HEK293 (cell line): ENCODE measurements around the gene GGA1.

Experiments
- CTCF ChIA-PET: fragments of 350-600 bp; formaldehyde crosslinking; extraction: SDS; loops from one replicate; lab custom pipeline; 2021; ENCODE audit warnings: antibody characterized with exemption; lab: Yijun Ruan, JAX
- POLR2A ChIA-PET: fragments of 300-600 bp; formaldehyde crosslinking; extraction: SDS; loops from one replicate; lab custom pipeline; 2020; ENCODE audit warnings: antibody characterized with exemption, inconsistent platforms; lab: Yijun Ruan, JAX
- H3K27ac ChIP-seq: fragments of 200-500 bp; sonication (Bioruptor generic); 2 replicates; pipeline ENCODE4 v1.5.1; 2014; ENCODE audit warnings: low read depth, low read length, control low read depth, inconsistent platforms; ENCODE audit errors: extremely low read depth
- H3K36me3 ChIP-seq, 2 experiments: fragments of 200-500 bp in 1 of 2; sonication (Bioruptor generic) in 1 of 2; 1 replicate in 1 of 2; 2 replicates in 1 of 2; pipeline ENCODE4 v1.5.1; 2014 to 2017; ENCODE audit warnings: inconsistent platforms in 2 of 2, low read length in 2 of 2; ENCODE audit not compliant: control insufficient read depth in 2 of 2, insufficient read depth in 1 of 2
- H3K4me1 ChIP-seq: fragments of 200-500 bp; sonication (Bioruptor generic); 2 replicates; pipeline ENCODE4 v1.5.1; 2014; ENCODE audit warnings: mild to moderate bottlenecking, low read length, inconsistent platforms; ENCODE audit not compliant: control insufficient read depth, insufficient read depth
- H3K4me3 ChIP-seq: 2 replicates; pipeline ENCODE4 v1.5.1; 2011; ENCODE audit warnings: low read depth, mild to moderate bottlenecking, control low read depth, low read length, moderate library complexity
- H3K9me3 ChIP-seq: fragments of 200-500 bp; sonication (Bioruptor generic); 2 replicates; pipeline ENCODE4 v1.5.1; 2014; ENCODE audit warnings: low read depth, low read length, inconsistent platforms; ENCODE audit not compliant: control insufficient read depth, insufficient read depth
- FEZF1 ChIP-seq: fragments of 450-650 bp; formaldehyde crosslinking; IDR thresholded peaks from 2 replicates; pipeline ENCODE4 v1.5.1; 2016; ENCODE audit warnings: missing biosample characterization, missing genetic modification characterization
- GLI2 ChIP-seq: fragments of 450-650 bp; formaldehyde crosslinking; IDR thresholded peaks from 2 replicates; pipeline ENCODE4; 2017; ENCODE audit warnings: missing biosample characterization, missing genetic modification characterization, low read depth, borderline replicate concordance
- GLIS1 ChIP-seq: fragments of 450-650 bp; formaldehyde crosslinking; IDR thresholded peaks from 2 replicates; pipeline ENCODE4 v1.5.1; 2016; ENCODE audit warnings: missing biosample characterization, missing genetic modification characterization
- MEIS1 ChIP-seq: sonication (generic); formaldehyde crosslinking; IDR thresholded peaks from 2 replicates; pipeline ENCODE4 v1.8.1; 2022; ENCODE audit warnings: missing genetic modification reagents, mild to moderate bottlenecking, borderline replicate concordance
- MYNN ChIP-seq: fragments of 450-650 bp; formaldehyde crosslinking; IDR thresholded peaks from 2 replicates; pipeline ENCODE4 v1.5.1; 2016; ENCODE audit warnings: missing biosample characterization, missing genetic modification characterization, borderline replicate concordance
- REPIN1 ChIP-seq: fragments of 450-650 bp; formaldehyde crosslinking; IDR thresholded peaks from 2 replicates; pipeline ENCODE4 v1.5.1; 2017; ENCODE audit warnings: missing biosample characterization, missing genetic modification characterization, low read depth
- SP2 ChIP-seq: fragments of 450-650 bp; formaldehyde crosslinking; IDR thresholded peaks from 2 replicates; pipeline ENCODE4 v1.5.1; 2016; ENCODE audit warnings: missing biosample characterization, missing genetic modification characterization
- YY2 ChIP-seq: fragments of 450-650 bp; formaldehyde crosslinking; IDR thresholded peaks from 2 replicates; pipeline ENCODE4 v1.5.1; 2016; ENCODE audit warnings: missing biosample characterization, missing genetic modification characterization
- ZBTB26 ChIP-seq: fragments of 450-650 bp; formaldehyde crosslinking; optimal IDR thresholded peaks from 2 replicates; pipeline ENCODE3; 2016; ENCODE audit warnings: missing biosample characterization, mild to moderate bottlenecking, missing genetic modification characterization
- ZIC2 ChIP-seq: fragments of 450-650 bp; formaldehyde crosslinking; IDR thresholded peaks from 2 replicates; pipeline ENCODE4 v1.5.1; 2016; ENCODE audit warnings: missing biosample characterization, missing genetic modification characterization
- ZNF138 ChIP-seq: fragments of 450-650 bp; formaldehyde crosslinking; IDR thresholded peaks from 2 replicates; pipeline ENCODE4 v1.5.1; 2016; ENCODE audit warnings: missing biosample characterization, missing genetic modification characterization, borderline replicate concordance
- ZNF18 ChIP-seq: fragments of 450-650 bp; formaldehyde crosslinking; IDR thresholded peaks from 2 replicates; pipeline ENCODE4 v1.5.1; 2016; ENCODE audit warnings: missing biosample characterization, missing genetic modification characterization
- ZNF311 ChIP-seq: fragments of 450-650 bp; formaldehyde crosslinking; IDR thresholded peaks from 2 replicates; pipeline ENCODE4 v1.5.1; 2017; ENCODE audit warnings: missing biosample characterization, missing genetic modification characterization, borderline replicate concordance
- ZNF488 ChIP-seq: fragments of 450-650 bp; formaldehyde crosslinking; IDR thresholded peaks from 2 replicates; pipeline ENCODE4 v1.5.1; 2016; ENCODE audit warnings: missing biosample characterization, missing genetic modification characterization
- ZNF544 ChIP-seq: fragments of 450-650 bp; formaldehyde crosslinking; IDR thresholded peaks from 2 replicates; pipeline ENCODE4 v1.5.0; 2017; ENCODE audit warnings: missing biosample characterization, missing genetic modification characterization
- ZNF571 ChIP-seq: fragments of 450-650 bp; formaldehyde crosslinking; IDR thresholded peaks from 2 replicates; pipeline ENCODE4 v1.5.0; 2017; ENCODE audit warnings: missing biosample characterization, missing genetic modification characterization
- ZNF623 ChIP-seq: fragments of 450-650 bp; formaldehyde crosslinking; IDR thresholded peaks from 2 replicates; pipeline ENCODE4 v1.5.1; 2016; ENCODE audit warnings: missing biosample characterization, missing genetic modification characterization
- ZNF645 ChIP-seq: fragments of 450-650 bp; formaldehyde crosslinking; IDR thresholded peaks from 2 replicates; pipeline ENCODE4; 2016; ENCODE audit warnings: missing biosample characterization, missing genetic modification characterization
- ZNF658 ChIP-seq: fragments of 450-650 bp; formaldehyde crosslinking; IDR thresholded peaks from 2 replicates; pipeline ENCODE4; 2016; ENCODE audit warnings: missing biosample characterization, missing genetic modification characterization
- ZNF670 ChIP-seq: fragments of 450-650 bp; formaldehyde crosslinking; IDR thresholded peaks from 2 replicates; pipeline ENCODE4 v1.5.1; 2016; ENCODE audit warnings: missing biosample characterization, missing genetic modification characterization, low read depth
- ZNF692 ChIP-seq: fragments of 450-650 bp; formaldehyde crosslinking; IDR thresholded peaks from 2 replicates; pipeline ENCODE4 v1.5.1; 2016; ENCODE audit warnings: missing biosample characterization, missing genetic modification characterization
- ZNF76 ChIP-seq: fragments of 450-650 bp; formaldehyde crosslinking; IDR thresholded peaks from 2 replicates; pipeline ENCODE4; 2016; ENCODE audit warnings: low read depth, missing biosample characterization, missing genetic modification characterization, borderline replicate concordance
- ZSCAN5A ChIP-seq: fragments of 450-650 bp; formaldehyde crosslinking; IDR thresholded peaks from 2 replicates; pipeline ENCODE4 v1.5.1; 2016; ENCODE audit warnings: missing biosample characterization, missing genetic modification characterization

The GGA1 gene

DNA sequence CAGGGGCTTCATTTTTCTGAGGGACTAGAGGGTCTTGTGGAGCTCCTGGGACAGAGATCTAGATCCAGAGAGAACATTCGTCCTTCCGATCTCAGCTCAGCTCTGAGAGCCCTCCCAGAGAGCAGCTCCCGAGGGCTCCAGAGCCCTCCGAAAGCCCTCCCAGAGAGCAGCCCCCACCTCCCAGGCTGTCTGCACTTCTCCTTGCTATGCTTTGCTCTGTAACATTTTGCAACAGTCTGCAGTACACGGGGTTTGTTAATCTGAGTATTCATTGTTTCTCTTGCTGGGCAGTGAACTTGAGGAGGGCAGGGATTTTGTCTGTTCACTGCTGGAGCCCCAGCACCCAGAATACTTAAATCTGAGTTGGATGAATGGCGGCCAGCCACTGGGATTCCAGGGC lies 2.6 kb downstream of the GGA1 start:
- CTCF ChIA-PET, result interaction anchor here (0.6 to 2.8 kb wide), 7 partner anchors 12 to 294 kb away, joined by 3 to 8 read pairs (median 4); no protein-coding TSS in a partner anchor
- Histone ChIP-seq H3K9me3 (no peaks in the 10 kb centered on the region), H3K27ac (no peak overlapping the region), H3K4me3 (no peak overlapping the region)
- TF ChIP-seq GLIS1 (tag by site-specific recombination) (peak; percentile 61), ZNF76 (tag by site-specific recombination) (no peak), ZIC2 (peak; percentile 70)
- TF ChIP-seq, all 188 proteins: peak for 2
- POLR2A ChIA-PET, result no interaction called here
- peaks cover 0 to 20% of the 10 kb centered on the region in 2 experiments for H3K36me3 ChIP-seq
- H3K4me1 ChIP-seq, result peaks cover 8% of the 10 kb centered on the region

- Histone ChIP-seq H3K9me3 (no peaks in the 10 kb centered on the region), H3K4me1 (no peaks in the 10 kb centered on the region), H3K4me3 (no peak overlapping the region), H3K27ac (no peak overlapping the region), H3K36me3 (peaks cover 11 to 67% of the 10 kb centered on the region in 2 experiments)
- POLR2A ChIA-PET, result interaction anchor here (1.1 to 1.3 kb wide), 2 partner anchors 8 to 70 kb away, joined by 3 to 10 read pairs; partner anchors contain the start of genes GGA1 and NOL12
- CTCF ChIA-PET, result interaction anchor here (0.6 to 2.9 kb wide), 7 partner anchors 9 to 114 kb away, joined by 3 to 19 read pairs (median 3); no protein-coding TSS in a partner anchor
- no peak for TF ChIP-seq ZNF138 (tag by site-specific recombination)
- no peak for TF ChIP-seq ZBTB26 (tag by site-specific recombination)
- no peak for TF ChIP-seq MYNN (tag by site-specific recombination)
- TF ChIP-seq GLIS1 (tag by site-specific recombination), result no peak
- no peak for TF ChIP-seq REPIN1 (tag by site-specific recombination)
- TF ChIP-seq MEIS1 (CRISPR knock-in tag), result no peak
- no peak for TF ChIP-seq ZNF571 (tag by site-specific recombination)
- 0 out of 2 replicates have a peak, but pooled peaks have one; percentile 23 for TF ChIP-seq SP2 (tag by site-specific recombination)
- no peak for TF ChIP-seq GLI2 (tag by site-specific recombination)
- no peak for TF ChIP-seq ZSCAN5A (tag by site-specific recombination)
- no peak for TF ChIP-seq ZNF18 (tag by site-specific recombination)
- TF ChIP-seq YY2, result no peak
- TF ChIP-seq ZNF623, result peak; percentile 73
- TF ChIP-seq FEZF1, result peak; percentile 25; the same call in 1 of the 2 replicates
- TF ChIP-seq ZNF488 (tag by site-specific recombination), result no peak
- no peak for TF ChIP-seq ZNF544 (tag by site-specific recombination)
- TF ChIP-seq ZNF311, result no peak
- TF ChIP-seq ZNF670 (tag by site-specific recombination), result no peak
- no peak for TF ChIP-seq ZNF658
- TF ChIP-seq ZNF645 (tag by site-specific recombination), result no peak
- TF ChIP-seq ZNF692, result no peak
Measured at GRCh38 chr22:37616201-37617083, 7.8 kb downstream of the GGA1 start.
